Stimulated activated CD8-positive, alpha-beta memory T cell treated with anti-CD3 and anti-CD28 coated beads, Interleukin-2, amount 100 ng/mL, for 1 hour (primary cell): ENCODE data around the gene FARS2.
"Not testable (repeated sequence)": the region's sequence is repeated elsewhere in the genome, so short reads cannot be mapped to it uniquely, and the experiment has no call there.

Source experiments
- DNase-seq, 2 donors: peaks; one replicate each; pipeline ENCODE4 v3.0.0-alpha.2; 2020; ENCODE audit warnings: low read depth in 2 of 2

The FARS2 gene

DNA sequence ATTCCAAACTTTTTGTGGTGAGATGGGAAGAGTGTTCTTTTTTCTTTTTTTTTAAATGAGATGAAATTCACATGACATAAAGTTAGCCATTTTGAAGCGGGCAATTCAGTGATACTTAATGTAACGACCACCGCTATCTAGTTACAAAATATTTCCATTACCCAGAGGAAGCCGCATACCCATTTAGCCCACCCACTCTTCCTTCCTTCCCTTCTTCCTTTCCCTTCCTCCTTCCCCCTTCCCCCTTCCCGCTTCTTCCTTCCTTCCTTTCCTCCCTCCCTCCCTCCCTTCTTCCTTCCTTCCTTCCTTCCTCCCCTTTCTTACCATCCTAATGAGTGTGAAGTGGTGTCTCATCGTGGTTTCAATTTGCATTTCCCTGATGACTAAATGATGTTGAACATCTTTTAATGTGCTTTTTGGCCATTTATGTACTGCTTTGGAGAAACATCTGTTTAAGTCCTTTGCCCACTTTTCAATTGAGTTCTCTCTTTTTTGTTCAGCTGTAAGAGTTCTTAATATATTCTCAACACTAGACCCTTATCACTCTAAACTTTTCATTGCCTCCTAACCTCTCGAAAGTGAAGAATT is 371.1 kb downstream of the FARS2 start:
- no peak for DNase-seq

DNA sequence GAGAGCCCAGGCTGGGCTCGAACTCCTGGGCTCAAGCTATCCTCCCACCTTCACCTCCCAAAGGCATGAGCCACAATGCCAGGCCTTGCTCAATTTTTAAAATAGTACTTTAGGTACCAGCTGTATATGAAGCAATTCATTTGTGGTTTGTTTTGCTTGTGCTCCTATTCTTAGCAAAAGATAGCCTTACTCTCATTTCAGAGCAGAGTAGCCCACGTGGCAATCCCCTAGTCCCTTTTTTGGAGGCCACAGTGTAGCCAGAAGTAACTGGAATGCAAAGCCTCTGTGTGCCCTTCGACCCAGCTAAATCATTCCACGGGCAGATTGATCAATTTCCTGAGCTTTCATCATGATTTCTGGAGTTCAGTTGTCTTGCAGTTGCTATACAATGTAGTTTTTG is 373.2 kb downstream of the FARS2 start:
- DNase-seq: no peak

DNA sequence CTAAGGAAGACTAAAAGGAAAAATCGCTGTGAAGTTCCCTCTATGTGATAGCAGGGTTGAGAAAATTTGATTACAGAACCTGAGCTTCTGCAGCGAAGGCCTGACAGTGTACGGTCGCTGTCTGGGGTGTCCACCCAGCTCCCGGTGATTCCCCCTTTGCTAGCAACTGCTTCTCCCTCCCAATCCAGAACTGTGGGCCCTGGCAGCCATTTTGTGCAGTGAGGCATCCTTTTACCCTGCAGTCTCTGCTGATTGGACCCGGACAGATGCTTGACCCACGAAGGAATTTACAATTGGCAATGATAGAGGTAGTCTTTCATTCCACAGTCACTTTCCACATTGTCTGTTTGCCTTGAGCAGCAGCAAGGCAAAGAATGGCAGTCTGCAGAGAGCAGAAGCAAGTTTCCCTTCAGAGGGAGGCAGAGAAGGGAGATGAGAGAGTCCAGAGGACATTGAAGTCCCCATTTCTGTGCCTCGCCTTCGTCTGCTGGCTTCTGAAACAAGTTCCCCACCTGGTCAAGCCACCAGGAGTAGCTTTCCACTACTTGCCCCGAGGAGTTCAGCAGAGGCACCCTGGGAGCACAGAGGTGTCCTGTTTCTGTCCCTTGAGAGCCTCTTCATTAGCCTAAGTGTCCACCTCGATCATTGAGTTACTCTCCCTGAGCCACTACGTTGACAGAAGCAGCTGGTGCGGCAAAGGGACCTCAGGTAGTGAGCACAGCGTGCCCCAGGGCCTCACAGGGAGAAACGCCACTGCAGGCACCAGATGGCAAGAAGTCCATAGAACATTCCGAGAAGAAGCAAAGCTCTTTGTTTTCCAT is 375.1 kb downstream of the FARS2 start:
- DNase-seq: no peak

DNA sequence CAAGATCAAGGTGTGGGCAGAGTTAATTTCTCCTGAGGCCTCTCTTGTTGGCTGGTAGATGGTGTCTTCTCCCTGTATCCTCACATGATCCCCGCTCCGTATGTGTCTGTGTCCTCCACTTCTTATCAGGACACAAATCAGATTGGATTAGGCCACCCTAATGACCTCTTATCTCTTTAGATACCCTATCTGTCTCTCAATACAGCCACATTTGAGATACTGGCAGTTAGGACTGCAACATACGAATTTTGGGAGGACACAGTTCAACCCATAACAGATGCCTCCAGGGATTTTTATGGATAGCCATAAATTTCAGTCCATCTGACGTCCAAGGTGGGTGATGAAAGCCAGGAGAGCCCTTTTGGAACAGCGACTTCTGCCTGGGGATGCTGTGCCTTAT is 376.4 kb downstream of the FARS2 start:
- DNase-seq: no peak

DNA sequence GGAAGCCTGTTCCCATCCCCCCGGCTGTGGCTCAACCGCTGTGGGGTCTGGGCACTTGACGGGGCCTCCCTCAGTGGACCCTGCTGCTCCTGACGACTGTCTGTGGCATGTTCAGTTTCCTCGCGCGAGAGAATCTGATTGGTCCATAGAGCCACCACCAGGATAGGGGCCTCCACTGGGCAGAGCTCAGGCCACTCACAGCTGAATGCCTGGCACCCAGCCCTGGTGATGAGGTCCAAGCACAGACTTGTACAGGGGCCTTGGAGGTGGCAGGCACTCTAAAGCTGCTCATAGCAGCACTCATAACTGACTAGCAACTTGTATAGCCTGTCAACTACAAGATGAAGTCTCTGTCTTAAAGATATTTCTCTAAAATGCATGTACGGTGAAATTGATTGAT is 377.4 kb downstream of the FARS2 start:
- DNase-seq: no peak

DNA sequence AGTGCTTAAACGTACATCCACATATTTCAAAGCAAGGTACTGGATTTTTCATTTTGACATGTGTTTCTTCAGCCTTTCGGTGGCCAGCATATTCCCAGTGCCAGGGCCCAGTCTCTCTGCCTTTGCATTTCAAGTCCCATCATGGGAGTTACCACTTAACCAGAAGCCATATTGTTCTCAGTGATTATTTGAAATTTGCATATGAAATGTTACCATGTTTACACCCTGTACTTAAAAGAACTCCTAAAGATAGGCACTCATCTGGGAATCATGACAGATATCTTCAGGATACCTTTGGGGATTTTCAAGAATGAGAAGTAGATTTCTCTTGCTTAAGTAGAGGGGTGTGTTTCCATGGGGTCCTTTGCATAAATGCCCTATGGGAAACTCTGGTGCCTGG is 377.9 kb downstream of the FARS2 start:
- DNase-seq: no peak

DNA sequence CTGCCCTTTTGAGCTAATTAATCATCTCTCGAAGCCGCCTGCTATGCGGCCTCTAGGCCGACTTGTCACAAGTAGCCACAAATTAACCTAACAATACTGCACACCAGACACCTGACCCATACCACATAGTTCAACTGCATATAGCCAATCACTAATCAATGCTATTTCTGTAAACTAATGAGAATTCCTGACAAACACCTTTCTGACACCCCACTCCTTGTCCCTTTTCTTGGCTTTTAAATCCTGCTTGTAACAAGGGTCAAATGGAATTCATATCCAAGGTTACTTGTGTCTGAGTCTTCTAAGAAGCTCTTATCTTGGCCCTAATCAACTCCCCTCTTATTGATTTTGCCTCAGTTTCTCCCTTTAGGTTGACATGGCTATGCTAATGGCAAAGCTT is 379.3 kb downstream of the FARS2 start:
- no peak for DNase-seq

GRCh38 chr6:5644523-5645185 is 383.3 kb downstream of the FARS2 start:
- no peak for DNase-seq

GRCh38 chr6:5645328-5646290 is 384.3 kb downstream of the FARS2 start:
- no peak for DNase-seq

GRCh38 chr6:5652406-5653137 is 391.3 kb downstream of the FARS2 start:
- DNase-seq: no peak

DNA sequence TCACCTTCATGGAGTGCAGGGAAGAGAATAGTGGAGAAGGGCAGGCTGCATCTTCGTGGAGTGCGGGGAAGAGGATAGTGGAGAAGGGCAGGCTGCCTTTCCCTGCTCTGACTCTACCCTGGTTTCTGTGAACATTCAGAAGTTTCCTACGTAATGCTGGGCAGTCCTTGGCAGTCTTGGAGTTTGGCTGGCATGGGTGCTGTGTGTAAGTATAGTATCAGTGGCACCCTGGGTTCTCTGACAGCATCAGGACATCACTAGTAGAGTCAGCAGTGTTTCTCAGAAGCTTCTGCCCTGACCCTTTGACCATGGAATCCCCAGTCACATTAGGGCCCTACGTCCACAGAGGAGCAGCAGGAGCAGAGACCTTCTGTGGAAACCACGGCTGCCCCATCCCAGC is 392.5 kb downstream of the FARS2 start:
- DNase-seq: no peak

DNA sequence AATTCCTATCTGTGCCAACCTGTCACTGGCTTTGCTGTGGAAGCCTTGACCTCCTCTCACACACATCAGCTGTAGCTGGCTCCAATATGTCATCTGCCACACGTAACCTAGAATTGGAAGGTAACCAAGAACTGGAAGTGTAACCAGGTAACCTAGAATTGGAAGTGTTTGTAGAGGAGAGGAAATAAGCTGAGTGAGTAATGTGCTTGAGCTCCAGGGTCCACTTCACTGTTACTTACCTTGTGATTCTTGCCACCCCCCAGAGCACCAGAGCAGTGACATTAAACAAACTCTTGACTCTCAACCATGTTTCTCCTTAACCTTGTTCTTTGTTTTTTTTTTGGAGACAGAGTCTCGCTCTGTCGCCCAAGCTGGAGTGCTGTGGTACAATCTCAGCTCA is 394.9 kb downstream of the FARS2 start:
- no peak for DNase-seq

DNA sequence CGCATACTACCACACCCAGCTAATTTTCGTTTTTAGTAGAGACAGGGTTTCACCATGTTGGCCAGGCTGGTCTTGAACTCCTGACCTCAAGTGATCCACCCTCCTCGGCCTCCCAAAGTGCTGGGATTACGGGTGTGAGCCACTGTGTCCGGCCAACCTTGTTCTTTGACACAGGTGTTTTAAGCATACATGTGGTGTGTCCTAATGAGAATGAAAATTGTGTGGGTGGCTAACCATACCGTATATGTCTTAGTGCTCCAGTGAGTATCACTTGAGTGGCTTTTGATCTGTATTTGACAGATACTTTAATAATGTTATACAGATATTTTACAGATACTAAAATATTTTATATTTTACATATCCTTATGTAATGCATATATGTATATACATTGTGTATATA is 395.4 kb downstream of the FARS2 start:
- not testable (repeated sequence) for DNase-seq

DNA sequence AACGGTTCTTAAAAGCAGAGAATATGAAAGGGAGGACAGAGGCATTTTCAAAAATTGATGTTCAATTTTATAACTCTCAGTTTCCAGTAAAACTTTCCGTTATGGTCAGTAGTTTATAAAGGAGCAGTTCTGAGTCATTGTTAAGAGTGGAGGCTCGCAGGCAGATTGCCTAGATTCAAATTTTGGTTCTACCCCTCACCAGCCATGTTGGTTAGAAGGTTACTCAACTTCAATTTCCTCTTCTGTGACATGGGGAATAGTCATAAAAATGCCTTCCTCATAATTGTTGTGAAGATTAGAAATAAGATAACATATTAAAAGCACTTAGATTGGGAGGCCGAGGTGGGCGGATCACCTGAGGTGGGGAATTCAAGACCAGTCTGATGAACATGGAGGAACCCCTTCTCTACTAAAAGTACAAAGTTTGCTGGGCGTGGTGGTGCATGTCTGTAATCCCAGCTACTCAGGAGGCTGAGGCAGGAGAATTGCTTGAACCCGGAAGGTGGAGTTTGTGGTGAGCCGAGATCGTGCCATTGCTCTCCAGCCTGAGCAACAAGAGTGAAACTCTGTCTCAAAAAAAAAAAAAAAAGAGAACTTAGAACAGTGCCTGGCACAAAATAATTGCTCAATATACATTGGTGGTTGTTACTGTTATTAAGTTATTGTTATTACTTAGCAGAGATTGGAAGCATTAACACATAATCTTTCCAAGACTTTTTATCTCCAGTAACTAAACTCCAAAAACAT is 396.5 kb downstream of the FARS2 start:
- no peak for DNase-seq

- DNase-seq: no peak
These were observed 398.2 kb downstream of the FARS2 start for GRCh38 chr6:5659467-5659866.

GRCh38 chr6:5660772-5661171 is 399.5 kb downstream of the FARS2 start:
- no peak for DNase-seq

DNA sequence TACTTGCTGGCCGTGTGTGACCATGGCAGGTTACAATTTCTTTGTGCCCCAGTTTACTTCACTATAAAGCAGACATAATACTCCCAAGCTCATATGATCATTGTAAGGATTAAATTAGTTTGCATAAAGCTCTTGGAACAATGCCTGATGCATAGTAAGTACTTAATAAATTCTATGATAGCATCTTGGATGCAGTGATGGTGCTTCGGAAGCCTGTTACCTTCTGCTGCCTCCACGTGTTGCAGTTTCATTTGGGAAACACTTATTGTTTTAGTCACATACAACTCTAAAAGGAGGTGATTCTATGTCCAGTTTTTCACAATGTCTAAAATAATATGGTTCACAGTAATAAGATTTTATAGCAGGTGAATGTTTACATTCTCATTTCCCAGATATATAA is 401.5 kb downstream of the FARS2 start:
- DNase-seq: no peak

- no peak for DNase-seq
These were observed 401.9 kb downstream of the FARS2 start for GRCh38 chr6:5663259-5663658.

- DNase-seq: no peak
These were observed 402.4 kb downstream of the FARS2 start for GRCh38 chr6:5663739-5664138.

DNA sequence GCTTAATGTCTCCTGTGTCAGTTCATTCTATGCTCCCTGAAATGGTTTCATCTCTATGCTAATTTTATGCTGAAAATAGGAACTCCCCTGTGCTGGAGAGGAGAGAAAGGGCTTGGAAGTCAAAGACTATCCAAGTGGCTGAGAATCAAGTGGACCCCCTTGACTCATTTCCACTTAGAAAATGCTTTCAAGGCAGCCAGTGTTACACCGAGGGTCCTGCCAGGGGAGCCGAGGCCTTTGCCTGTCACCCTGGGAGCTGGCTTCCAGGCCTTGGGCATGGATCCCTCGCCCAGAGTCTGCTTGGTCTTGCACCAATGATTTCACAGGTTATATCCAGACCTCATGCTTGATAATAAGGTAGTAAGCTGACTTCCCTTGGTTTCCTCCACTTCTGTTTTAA is 402.8 kb downstream of the FARS2 start:
- no peak for DNase-seq

GRCh38 chr6:5665173-5665572 is 403.9 kb downstream of the FARS2 start:
- no peak for DNase-seq
